GM12878 (cell line): ENCODE measurements around the gene PIPOX. TPM values are rescaled to one million over a fixed set of nuclear protein-coding genes. Genes with fewer than 3 reads are reported as not detected.

Experiments used
- ATAC-seq: fragments of 200-7000 bp; cut with Tn5 transposase; 3 replicates; pipeline ENCODE4 v1.9.1; 2020; ENCODE audit warnings: mild to moderate bottlenecking, moderate library complexity
- BruUV-seq: library from RNA; stranded (reverse); fragments of 400-500 nt; replicated peaks from 2 replicates; lab custom pipeline; 2021; lab: Mats Ljungman, UMichigan
- CTCF ChIA-PET: fragments of 300-600 bp; sonication (Branson Sonifier 250); formaldehyde crosslinking; extraction: SDS; loops from one replicate; lab custom pipeline; 2021; ENCODE audit warnings: inconsistent platforms; lab: Yijun Ruan, JAX
- POLR2A ChIA-PET: fragments of 350-600 bp; formaldehyde crosslinking; extraction: SDS; loops from one replicate; lab custom pipeline; 2021; ENCODE audit warnings: inconsistent platforms; lab: Charles Lee
- RAD21 ChIA-PET: fragments of 300-600 bp; sonication (Branson Sonifier 250); formaldehyde crosslinking; loops from one replicate; lab custom pipeline; 2023; ENCODE audit warnings: antibody characterized with exemption; ENCODE audit not compliant: unreplicated experiment; lab: Charles Lee
- SMC1A ChIA-PET: fragments of 300-600 bp; sonication (Branson Sonifier 250); formaldehyde crosslinking; loops from one replicate; lab custom pipeline; 2023; ENCODE audit not compliant: unreplicated experiment, uncharacterized antibody; lab: Charles Lee
- DNase-seq: peaks from one replicate; pipeline ENCODE4 v3.0.0-alpha.2; 2011; ENCODE audit warnings: low read depth, low spot score
- FAIRE-seq: peaks from 3 replicates; lab custom pipeline; 2011; peaks lifted over from hg19 to GRCh38; lab: Jason Lieb, UNC
- H2AFZ ChIP-seq: 2 replicates; pipeline ENCODE4 v1.6.0; 2011; ENCODE audit warnings: low read depth, low read length, control low read depth; ENCODE audit not compliant: control insufficient read depth
- H3K27ac ChIP-seq: 2 replicates; pipeline ENCODE4 v1.5.1; 2011; ENCODE audit warnings: control low read depth; ENCODE audit not compliant: control insufficient read depth, insufficient read depth
- H3K27me3 ChIP-seq, 2 experiments: replicated peaks in 1 of 2; 2 replicates each; pipeline versions ENCODE4 v1.6.0 to v1.6.1; 2011; ENCODE audit warnings: low read length in 1 of 2; ENCODE audit not compliant: control insufficient read depth in 2 of 2, insufficient read depth in 2 of 2
- H3K36me3 ChIP-seq, 2 experiments: 2 replicates each; pipeline ENCODE4 v1.5.1; 2011; ENCODE audit warnings: low read length in 1 of 2; ENCODE audit not compliant: control insufficient read depth in 2 of 2, insufficient read depth in 2 of 2
- H3K4me1 ChIP-seq: 2 replicates; pipeline ENCODE4 v1.6.1; 2011; ENCODE audit warnings: mild to moderate bottlenecking, low read length, moderate library complexity, mixed read lengths; ENCODE audit not compliant: control insufficient read depth, insufficient read depth
- H3K4me2 ChIP-seq: 2 replicates; pipeline ENCODE4 v1.6.0; 2011; ENCODE audit warnings: control low read depth; ENCODE audit not compliant: control insufficient read depth, insufficient read depth
- H3K4me3 ChIP-seq: fragments of 200-600 bp; sonication (generic); 2 replicates; pipeline ENCODE4 v1.5.1; 2016
- H3K79me2 ChIP-seq: 2 replicates; pipeline ENCODE4 v1.6.0; 2011; ENCODE audit warnings: low read length; ENCODE audit not compliant: control insufficient read depth, insufficient read depth
- H3K9ac ChIP-seq: 2 replicates; pipeline ENCODE4 v1.8.0; 2011; ENCODE audit warnings: low read length, control low read depth, mixed read lengths; ENCODE audit not compliant: control insufficient read depth, insufficient read depth
- H3K9me3 ChIP-seq: replicated peaks from 3 replicates; pipeline ENCODE4 v1.5.1; 2011; ENCODE audit warnings: mild to moderate bottlenecking, low read length; ENCODE audit not compliant: control insufficient read depth, insufficient read depth
- H4K20me1 ChIP-seq: 2 replicates; pipeline ENCODE4 v1.6.0; 2011; ENCODE audit not compliant: control insufficient read depth, insufficient read depth
- ATF7 ChIP-seq: fragments of 450-650 bp; IDR thresholded peaks from 2 replicates; pipeline ENCODE4 v1.6.1; 2016; ENCODE audit warnings: low read depth, mild to moderate bottlenecking
- BACH1 ChIP-seq: fragments of 450-650 bp; IDR thresholded peaks from 2 replicates; pipeline ENCODE4 v1.6.1; 2017; ENCODE audit warnings: mild to moderate bottlenecking, borderline replicate concordance
- CHD4 ChIP-seq: fragments of 200-600 bp; sonication (generic); IDR thresholded peaks from 2 replicates; pipeline ENCODE4 v1.6.1; 2016; ENCODE audit warnings: mild to moderate bottlenecking
- CREB1 ChIP-seq: IDR thresholded peaks from 2 replicates; pipeline ENCODE4 v1.6.1; 2012; ENCODE audit warnings: low read depth, mild to moderate bottlenecking, inconsistent platforms
- FOXM1 ChIP-seq: IDR thresholded peaks from 2 replicates; pipeline ENCODE4 v1.6.1; 2012; ENCODE audit warnings: low read depth, mild to moderate bottlenecking, inconsistent platforms, low read length, moderate library complexity
- HDAC2 ChIP-seq: fragments of 200-600 bp; sonication (generic); IDR thresholded peaks from 2 replicates; pipeline ENCODE4 v1.6.1; 2017
- NR2C2 ChIP-seq: IDR thresholded peaks from 2 replicates; pipeline ENCODE4 v1.6.1; 2011; ENCODE audit warnings: borderline replicate concordance, low read depth; ENCODE audit not compliant: control insufficient read depth, insufficient read length
- POLR2AphosphoS2 ChIP-seq: IDR thresholded peaks from 2 replicates; pipeline ENCODE4 v1.6.1; 2011; ENCODE audit warnings: low read depth, mild to moderate bottlenecking, low read length, improper control_type of control experiment, moderate library complexity
- RBBP5 ChIP-seq: fragments of 200-600 bp; sonication (generic); conservative IDR thresholded peaks from 2 replicates; pipeline ENCODE4 v1.6.1; 2016
- SREBF2 ChIP-seq: IDR thresholded peaks from 2 replicates; pipeline ENCODE4 v1.6.1; 2012; ENCODE audit warnings: mild to moderate bottlenecking, low read length
- TBL1XR1 ChIP-seq: IDR thresholded peaks from 2 replicates; pipeline ENCODE4 v1.6.1; 2012; ENCODE audit warnings: low read depth, low read length, improper control_type of control experiment
- ZSCAN29 ChIP-seq: fragments of 450-650 bp; IDR thresholded peaks from 2 replicates; pipeline ENCODE4 v1.6.1; 2017; ENCODE audit warnings: mild to moderate bottlenecking, moderate library complexity
- ZZZ3 ChIP-seq: IDR thresholded peaks from 2 replicates; pipeline ENCODE4 v1.6.1; 2011; ENCODE audit warnings: low read depth; ENCODE audit not compliant: control insufficient read depth, insufficient read length
- WGBS: methylation state at CpG from one replicate; pipeline ENCODE4 v1.1.6; 2016; ENCODE audit warnings: low lambda C conversion rate; ENCODE audit not compliant: insufficient replicate concordance, insufficient coverage; ENCODE audit errors: missing lambda C conversion rate; 5-methylcytosine and 5-hydroxymethylcytosine counted together
- in situ Hi-C: fragments of 300-500 bp; cut with MboI; formaldehyde crosslinking; loops from 9 replicates; pipeline ENCODE4 v1.14.3; 2018; ENCODE audit warnings: mixed read lengths
- intact Hi-C: fragments of 100-400 bp; cut with micrococcal nuclease; formaldehyde crosslinking; loops from one replicate; pipeline ENCODE4 v1.14.2; 2022; ENCODE audit not compliant: unreplicated experiment
- polyA plus RNA-seq, 11 experiments: library from polyadenylated mRNA; depleted of rRNA in 4 of 11; unstranded in 6 of 11; stranded (reverse) in 5 of 11; fragments of >200 nt; fragmentation: Nextera tagmentation in 4 of 11; fragmentation: Illumina TruSeq in 1 of 11; extraction: Ambion mirVana in 4 of 11; extraction: Trizol in 1 of 11; gene quantifications; 1 replicate in 1 of 11; 2 replicates in 10 of 11; pipeline versions ENCODE4 v1.2.1 to v1.2.3, GENCODE V29; 2011 to 2016; ENCODE audit warnings: inconsistent platforms in 2 of 11, missing spikeins in 2 of 11, low read depth in 1 of 11
- total RNA-seq, 4 experiments: library from RNA; depleted of rRNA in 3 of 4; stranded (reverse); fragments of >200 nt in 3 of 4; fragmentation: Illumina TruSeq in 1 of 4; extraction: Trizol in 1 of 4; gene quantifications; 2 replicates each; pipeline versions ENCODE4 v1.2.1 to v1.2.3, GENCODE V29; 2013 to 2021
- TF ChIP-seq, protein P1 (sequence below): IDR thresholded peaks from 2 replicates; pipeline ENCODE4 v1.6.1; 2012; ENCODE audit warnings: mild to moderate bottlenecking, low read depth, low read length
- TF ChIP-seq, protein P2 (sequence below): IDR thresholded peaks from 2 replicates; pipeline ENCODE4 v1.6.1; 2011; ENCODE audit warnings: low read depth, low read length, improper control_type of control experiment, borderline replicate concordance

Gene PIPOX
- total and polyA plus RNA-seq, 10 of the 15 experiments (the other 5 are each of a cell fraction or from before 2014, with no cell fraction given) = 0.22 to 1.4 (median 0.56) TPM; not detected in 1

DNA sequence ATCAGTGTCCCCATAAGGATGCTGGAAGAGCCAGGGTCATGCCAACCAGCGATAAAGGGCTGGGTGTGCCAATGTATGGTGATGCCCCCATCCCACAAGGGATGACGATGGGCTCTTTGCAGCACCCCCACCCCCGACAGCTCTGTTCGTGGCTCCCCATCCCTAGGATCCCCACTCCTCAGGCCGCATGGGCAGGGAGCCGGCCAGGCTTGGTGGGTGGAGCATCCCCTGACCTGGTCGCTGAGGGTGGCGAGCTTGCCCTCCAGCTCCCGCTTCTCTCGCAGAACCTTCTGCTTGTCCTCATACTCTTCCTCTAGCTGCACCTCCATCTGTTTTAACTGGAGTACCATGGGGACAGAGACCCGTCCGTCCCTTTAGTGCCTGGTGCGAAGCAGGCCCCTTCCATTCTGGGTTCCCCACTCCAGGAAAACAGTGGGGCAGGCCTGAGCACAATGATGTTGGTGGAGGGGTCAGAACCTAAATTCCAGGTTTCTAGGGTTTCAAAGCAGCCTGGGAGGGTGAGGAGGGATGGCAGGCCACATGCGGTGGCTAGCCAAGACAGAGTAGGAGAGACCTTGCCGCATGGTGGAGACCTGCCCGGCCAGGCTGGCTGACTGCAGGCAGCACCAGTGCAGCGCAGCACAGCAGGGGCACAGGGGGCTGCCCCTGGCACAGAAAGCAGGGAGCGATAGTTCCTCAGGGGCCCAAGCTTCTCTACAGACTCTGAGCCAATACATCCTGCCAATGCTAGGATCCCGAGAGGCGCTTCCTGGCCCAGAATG lies 50.3 kb downstream of the PIPOX start:
- BruUV-seq = no TSS peak
- no peak overlapping the region for H3K4me2 ChIP-seq
- no peak for FAIRE-seq
- no peaks in the 10 kb centered on the region for H3K27me3 ChIP-seq
- WGBS = 97% methylated on average over 20 of the region's 20 CpGs
- ChIA-PET SMC1A (interaction anchor here (0.6 kb wide), 1 partner anchor 145 kb away, joined by 3 read pairs; no protein-coding TSS in a partner anchor), POLR2A (no interaction called here), CTCF (interaction anchor here (0.7 to 1.2 kb wide), 2 partner anchors 9 to 127 kb away, joined by 3 to 4 read pairs; no protein-coding TSS in a partner anchor), RAD21 (interaction anchor here (1.3 kb wide), 1 partner anchor 128 kb away, joined by 3 read pairs; no protein-coding TSS in a partner anchor)
- no peaks in the 10 kb centered on the region for H3K79me2 ChIP-seq
- peaks cover 5 to 29% of the 10 kb centered on the region in 2 experiments; a peak in 3 of 4 replicates for H3K36me3 ChIP-seq
- intact Hi-C loops (no loop called here), in situ Hi-C loops (no loop called here)
- no peak overlapping the region for H3K27ac ChIP-seq
- no peaks in the 10 kb centered on the region for H3K9me3 ChIP-seq
- H2AFZ ChIP-seq = no peak overlapping the region
- H4K20me1 ChIP-seq = no peaks in the 10 kb centered on the region
- no peak for TF ChIP-seq POLR2AphosphoS2
- TF ChIP-seq, protein P1, sequence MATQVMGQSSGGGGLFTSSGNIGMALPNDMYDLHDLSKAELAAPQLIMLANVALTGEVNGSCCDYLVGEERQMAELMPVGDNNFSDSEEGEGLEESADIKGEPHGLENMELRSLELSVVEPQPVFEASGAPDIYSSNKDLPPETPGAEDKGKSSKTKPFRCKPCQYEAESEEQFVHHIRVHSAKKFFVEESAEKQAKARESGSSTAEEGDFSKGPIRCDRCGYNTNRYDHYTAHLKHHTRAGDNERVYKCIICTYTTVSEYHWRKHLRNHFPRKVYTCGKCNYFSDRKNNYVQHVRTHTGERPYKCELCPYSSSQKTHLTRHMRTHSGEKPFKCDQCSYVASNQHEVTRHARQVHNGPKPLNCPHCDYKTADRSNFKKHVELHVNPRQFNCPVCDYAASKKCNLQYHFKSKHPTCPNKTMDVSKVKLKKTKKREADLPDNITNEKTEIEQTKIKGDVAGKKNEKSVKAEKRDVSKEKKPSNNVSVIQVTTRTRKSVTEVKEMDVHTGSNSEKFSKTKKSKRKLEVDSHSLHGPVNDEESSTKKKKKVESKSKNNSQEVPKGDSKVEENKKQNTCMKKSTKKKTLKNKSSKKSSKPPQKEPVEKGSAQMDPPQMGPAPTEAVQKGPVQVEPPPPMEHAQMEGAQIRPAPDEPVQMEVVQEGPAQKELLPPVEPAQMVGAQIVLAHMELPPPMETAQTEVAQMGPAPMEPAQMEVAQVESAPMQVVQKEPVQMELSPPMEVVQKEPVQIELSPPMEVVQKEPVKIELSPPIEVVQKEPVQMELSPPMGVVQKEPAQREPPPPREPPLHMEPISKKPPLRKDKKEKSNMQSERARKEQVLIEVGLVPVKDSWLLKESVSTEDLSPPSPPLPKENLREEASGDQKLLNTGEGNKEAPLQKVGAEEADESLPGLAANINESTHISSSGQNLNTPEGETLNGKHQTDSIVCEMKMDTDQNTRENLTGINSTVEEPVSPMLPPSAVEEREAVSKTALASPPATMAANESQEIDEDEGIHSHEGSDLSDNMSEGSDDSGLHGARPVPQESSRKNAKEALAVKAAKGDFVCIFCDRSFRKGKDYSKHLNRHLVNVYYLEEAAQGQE = no peak
- TF ChIP-seq NR2C2 = no peak
- no peak for TF ChIP-seq RBBP5
- no peak for TF ChIP-seq CREB1
- TF ChIP-seq CHD4 = no peak
- no peak for TF ChIP-seq ZSCAN29
- no peak for TF ChIP-seq BACH1
- TF ChIP-seq SREBF2 = no peak
- TF ChIP-seq ZZZ3 = no peak
- no peak for TF ChIP-seq HDAC2
- no peak for TF ChIP-seq TBL1XR1
- no peak for TF ChIP-seq ATF7
- no peak for TF ChIP-seq FOXM1
- TF ChIP-seq, protein P2, sequence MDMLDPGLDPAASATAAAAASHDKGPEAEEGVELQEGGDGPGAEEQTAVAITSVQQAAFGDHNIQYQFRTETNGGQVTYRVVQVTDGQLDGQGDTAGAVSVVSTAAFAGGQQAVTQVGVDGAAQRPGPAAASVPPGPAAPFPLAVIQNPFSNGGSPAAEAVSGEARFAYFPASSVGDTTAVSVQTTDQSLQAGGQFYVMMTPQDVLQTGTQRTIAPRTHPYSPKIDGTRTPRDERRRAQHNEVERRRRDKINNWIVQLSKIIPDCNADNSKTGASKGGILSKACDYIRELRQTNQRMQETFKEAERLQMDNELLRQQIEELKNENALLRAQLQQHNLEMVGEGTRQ = no peak
- no peaks in the 10 kb centered on the region for H3K4me1 ChIP-seq
- DNase-seq = no peak
- no peak overlapping the region for H3K4me3 ChIP-seq
- no peak for ATAC-seq
- no peak overlapping the region for H3K9ac ChIP-seq
